ENCODE results near the gene SGMS2. TPM values are rescaled to one million over a fixed set of nuclear protein-coding genes. Genes with fewer than 3 reads are reported as not detected.
"Not testable (repeated sequence)": the region's sequence is repeated elsewhere in the genome, so short reads cannot be mapped to it uniquely, and the experiment has no call there.

Gene SGMS2
- polyA plus RNA-seq, 2 of the 4 experiments (the other 2 are of a cell fraction) = 8.5 to 22.6 TPM

- no peaks in the 10 kb centered on the region for H3K9me3 ChIP-seq
- no peak overlapping the region for H3K27ac ChIP-seq
- no peak overlapping the region for H3K4me3 ChIP-seq
- ChIA-PET POLR2A (no interaction called here), CTCF (interaction anchor here (1.0 to 3.0 kb wide), 4 partner anchors 12 to 142 kb away, joined by 3 to 13 read pairs (median 5); no protein-coding TSS in a partner anchor)
- 93% methylated on average over 3 of the region's 3 CpGs for WGBS (ENCODE audit: missing lambda C conversion rate)
- no peak for FAIRE-seq
- no peak for DNase-seq (ENCODE audit: low read depth in 1 of 2, low spot score in 1 of 2)
- no peak for ATAC-seq
- peaks cover 18% of the 10 kb centered on the region for H3K4me1 ChIP-seq
- H3K4me2 ChIP-seq = no peak overlapping the region
- TF ChIP-seq FOSB (CRISPR knock-in tag; IDR thresholded peaks at IDR 0.05) = no peak
- TF ChIP-seq POLR2A (IDR thresholded peaks at IDR 0.05; ENCODE audit: low read length) = no peak
- no peak for TF ChIP-seq CHD4 (IDR thresholded peaks at IDR 0.05; ENCODE audit: borderline replicate concordance)
- no peak for TF ChIP-seq RFX5 (IDR thresholded peaks at IDR 0.05)
These were observed 75.8 kb downstream of the SGMS2 start for GRCh38 chr4:107900508-107900907.

GRCh38 chr4:107901213-107901934 is 76.6 kb downstream of the SGMS2 start:
- DNase-seq (ENCODE audit: low read depth in 1 of 2, low spot score in 1 of 2) = no peak
- TF ChIP-seq HES2 (IDR thresholded peaks at IDR 0.05) (no peak), NR3C1 (IDR thresholded peaks at IDR 0.05) (no peak), TP53 (CRISPR knock-in tag; IDR thresholded peaks at IDR 0.05) (no peak), JUN (IDR thresholded peaks at IDR 0.05) (no peak), RFX5 (IDR thresholded peaks at IDR 0.05) (no peak), SREBF2 (IDR thresholded peaks at IDR 0.05) (no peak), NFE2L2 (conservative IDR thresholded peaks at IDR 0.05; ENCODE audit: low read length) (no peak), CHD4 (IDR thresholded peaks at IDR 0.05; ENCODE audit: borderline replicate concordance) (no peak), ZC3H11A (IDR thresholded peaks at IDR 0.05) (no peak), FOXS1 (CRISPR knock-in tag; IDR thresholded peaks at IDR 0.05) (no peak)
- WGBS (ENCODE audit: missing lambda C conversion rate) = 91% methylated on average over 2 of the region's 2 CpGs
- H3K4me3 ChIP-seq = no peak overlapping the region
- peaks cover 10% of the 10 kb centered on the region for H3K4me1 ChIP-seq
- no peaks in the 10 kb centered on the region for H3K9me3 ChIP-seq
- H3K4me2 ChIP-seq = no peak overlapping the region
- no peak for ATAC-seq
- CTCF ChIA-PET = interaction anchor here (0.6 to 3.0 kb wide), 4 partner anchors 11 to 143 kb away, joined by 3 to 13 read pairs (median 5); no protein-coding TSS in a partner anchor
- H3K27ac ChIP-seq = no peak overlapping the region
- POLR2A ChIA-PET = no interaction called here
- no peak for FAIRE-seq

- no peaks in the 10 kb centered on the region for H3K9me3 ChIP-seq
- H3K4me1 ChIP-seq = no peaks in the 10 kb centered on the region
- no peak overlapping the region for H3K4me2 ChIP-seq
- ATAC-seq (no peak), FAIRE-seq (no peak), DNase-seq (ENCODE audit: low read depth in 1 of 2, low spot score in 1 of 2) (no peak)
- H3K27ac ChIP-seq = no peak overlapping the region
- TF ChIP-seq POLR2AphosphoS2 (conservative IDR thresholded peaks at IDR 0.05; ENCODE audit: low read length) (no peak), RARB (CRISPR knock-in tag; IDR thresholded peaks at IDR 0.05) (no peak), NFE2L2 (conservative IDR thresholded peaks at IDR 0.05; ENCODE audit: low read length) (no peak), ZC3H11A (IDR thresholded peaks at IDR 0.05) (no peak), GATA3 (IDR thresholded peaks at IDR 0.05; ENCODE audit: borderline replicate concordance) (no peak), PBX3 (IDR thresholded peaks at IDR 0.05) (no peak), MAZ (IDR thresholded peaks at IDR 0.05; ENCODE audit: borderline replicate concordance, low read depth, low read length) (no peak), JUNB (IDR thresholded peaks at IDR 0.05) (no peak), TP53 (CRISPR knock-in tag; IDR thresholded peaks at IDR 0.05) (no peak), MAX (IDR thresholded peaks at IDR 0.05) (no peak), FOSB (CRISPR knock-in tag; IDR thresholded peaks at IDR 0.05) (no peak), ELK1 (IDR thresholded peaks at IDR 0.05; ENCODE audit: low read depth, low read length) (no peak), HDAC2 (IDR thresholded peaks at IDR 0.05) (no peak), EHF (CRISPR knock-in tag; IDR thresholded peaks at IDR 0.05) (no peak)
- CTCF ChIA-PET = interaction anchor here (3.0 kb wide), 1 partner anchor 10 kb away, joined by 13 read pairs; no protein-coding TSS in a partner anchor
- H3K4me3 ChIP-seq = no peak overlapping the region
- WGBS (ENCODE audit: missing lambda C conversion rate) = 85% methylated on average over 2 of the region's 2 CpGs
- POLR2A ChIA-PET = no interaction called here
These were observed 78.0 kb downstream of the SGMS2 start for GRCh38 chr4:107902715-107903114.

- POLR2A ChIA-PET; H3K27ac ChIP-seq; H3K4me2 ChIP-seq; DNase-seq (ENCODE audit: low read depth in 1 of 2, low spot score in 1 of 2); H3K9me3 ChIP-seq; FAIRE-seq; ATAC-seq; H3K4me3 ChIP-seq; H3K4me1 ChIP-seq: not testable (repeated sequence)
- CTCF ChIA-PET = interaction anchor here (0.6 to 1.0 kb wide), 2 partner anchors 11 to 145 kb away, joined by 3 read pairs; no protein-coding TSS in a partner anchor
- 68% methylated on average over 3 of the region's 3 CpGs for WGBS (ENCODE audit: missing lambda C conversion rate)
These were observed 80.3 kb downstream of the SGMS2 start for GRCh38 chr4:107905082-107905481.

All from A549 (cell line).